ENCODE measurements around the gene TRIM69. TPM values are rescaled to one million over a fixed set of nuclear protein-coding genes. Genes with fewer than 3 reads are reported as not detected.
"Not testable (repeated sequence)": the region's sequence is repeated elsewhere in the genome, so short reads cannot be mapped to it uniquely, and the experiment has no call there.

The TRIM69 gene
- total and polyA plus RNA-seq, 4 experiments from 2014 or later: 25.8 to 42.0 (median 39.4) TPM

- Mint-ChIP-seq H3K9me3 (no peaks in the 10 kb centered on the region), H3K4me1 (peaks cover 0 to 3% (median 0%) of the 10 kb centered on the region in 4 donors), H3K27me3 (no peaks in the 10 kb centered on the region), H3K36me3 (peaks cover 2 to 5% of the 10 kb centered on the region in 2 donors), H3K4me3 (no peak overlapping the region), H3K27ac (no peak overlapping the region)
- Histone ChIP-seq H3K4me3 (ENCODE audit: low read length in 2 of 2) (no peak overlapping the region), H3K4me1 (ENCODE audit: insufficient read depth, low read length) (no peaks in the 10 kb centered on the region), H3K27ac (ENCODE audit: low read depth, low read length) (no peak overlapping the region), H3K9me3 (ENCODE audit: control insufficient read depth in 1 of 2, low read length in 2 of 2) (no peaks in the 10 kb centered on the region), H3K36me3 (ENCODE audit: insufficient read depth, low read length) (no peaks in the 10 kb centered on the region), H3K27me3 (ENCODE audit: insufficient read depth, low read length) (no peaks in the 10 kb centered on the region)
- DNase-seq: no peak
- CTCF ChIA-PET (ENCODE audit: partially characterized antibody): no interaction called here
- intact Hi-C loops (cut with micrococcal nuclease): no loop called here
- POLR2A ChIA-PET (ENCODE audit: partially characterized antibody): no interaction called here
Observed at GRCh38 chr15:44763187-44763586, 26.9 kb downstream of the TRIM69 start.

GRCh38 chr15:44763848-44764247 is 27.5 kb downstream of the TRIM69 start:
- no peaks in the 10 kb centered on the region for H3K27me3 ChIP-seq (ENCODE audit: insufficient read depth, low read length)
- no peak overlapping the region for H3K4me3 ChIP-seq (ENCODE audit: low read length in 2 of 2)
- Mint-ChIP-seq H3K4me1 (peaks cover 0 to 3% (median 0%) of the 10 kb centered on the region in 4 donors), H3K36me3 (peaks cover 2 to 5% of the 10 kb centered on the region in 2 donors), H3K4me3 (no peak overlapping the region), H3K9me3 (no peaks in the 10 kb centered on the region), H3K27ac (no peak overlapping the region), H3K27me3 (no peaks in the 10 kb centered on the region)
- H3K27ac ChIP-seq (ENCODE audit: low read depth, low read length): no peak overlapping the region
- POLR2A ChIA-PET (ENCODE audit: partially characterized antibody): no interaction called here
- no peak for DNase-seq
- H3K9me3 ChIP-seq (ENCODE audit: control insufficient read depth in 1 of 2, low read length in 2 of 2): no peaks in the 10 kb centered on the region
- CTCF ChIA-PET (ENCODE audit: partially characterized antibody): no interaction called here
- intact Hi-C loops (cut with micrococcal nuclease): no loop called here
- H3K36me3 ChIP-seq (ENCODE audit: insufficient read depth, low read length): no peaks in the 10 kb centered on the region
- H3K4me1 ChIP-seq (ENCODE audit: insufficient read depth, low read length): no peaks in the 10 kb centered on the region

- DNase-seq: no peak
- Histone ChIP-seq H3K4me3 (ENCODE audit: low read length in 2 of 2) (no peak overlapping the region), H3K9me3 (ENCODE audit: control insufficient read depth in 1 of 2, low read length in 2 of 2) (no peaks in the 10 kb centered on the region), H3K27me3 (ENCODE audit: insufficient read depth, low read length) (no peaks in the 10 kb centered on the region), H3K27ac (ENCODE audit: low read depth, low read length) (no peak overlapping the region), H3K36me3 (ENCODE audit: insufficient read depth, low read length) (no peaks in the 10 kb centered on the region), H3K4me1 (ENCODE audit: insufficient read depth, low read length) (no peaks in the 10 kb centered on the region)
- intact Hi-C loops (cut with micrococcal nuclease): no loop called here
- H3K9me3 Mint-ChIP-seq: peaks cover 0 to 8% (median 2%) of the 10 kb centered on the region in 8 donors
- H3K27ac Mint-ChIP-seq: no peak overlapping the region
- no peak overlapping the region for H3K4me3 Mint-ChIP-seq
- H3K36me3 Mint-ChIP-seq: peaks cover 4 to 5% of the 10 kb centered on the region in 2 donors
- ChIA-PET CTCF (ENCODE audit: partially characterized antibody) (interaction anchor here (0.9 to 2.2 kb wide), 3 partner anchors 9 to 181 kb away, joined by 3 to 5 read pairs (median 3); no protein-coding TSS in a partner anchor), POLR2A (ENCODE audit: partially characterized antibody) (no interaction called here)
- H3K27me3 Mint-ChIP-seq: no peaks in the 10 kb centered on the region
- H3K4me1 Mint-ChIP-seq: no peaks in the 10 kb centered on the region
Observed at GRCh38 chr15:44765036-44765435, 28.7 kb downstream of the TRIM69 start.

GRCh38 chr15:44769521-44769920 is 33.2 kb downstream of the TRIM69 start:
- Histone ChIP-seq H3K4me1 (ENCODE audit: insufficient read depth, low read length) (no peaks in the 10 kb centered on the region), H3K9me3 (ENCODE audit: control insufficient read depth in 1 of 2, low read length in 2 of 2) (peaks cover 0 to 8% of the 10 kb centered on the region in 2 donors), H3K4me3 (ENCODE audit: low read length in 2 of 2) (no peak overlapping the region), H3K27me3 (ENCODE audit: insufficient read depth, low read length) (no peaks in the 10 kb centered on the region), H3K36me3 (ENCODE audit: insufficient read depth, low read length) (no peaks in the 10 kb centered on the region), H3K27ac (ENCODE audit: low read depth, low read length) (no peak overlapping the region)
- intact Hi-C loops (cut with micrococcal nuclease): no loop called here
- H3K4me3 Mint-ChIP-seq: no peak overlapping the region
- peaks cover 19 to 27% of the 10 kb centered on the region in 2 donors for H3K36me3 Mint-ChIP-seq
- ChIA-PET POLR2A (ENCODE audit: partially characterized antibody) (no interaction called here), CTCF (ENCODE audit: partially characterized antibody) (interaction anchor here (0.6 to 1.8 kb wide), 3 partner anchors 83 to 190 kb away, joined by 3 to 7 read pairs (median 3); no protein-coding TSS in a partner anchor)
- H3K27ac Mint-ChIP-seq: no peak overlapping the region
- no peaks in the 10 kb centered on the region for H3K27me3 Mint-ChIP-seq
- H3K4me1 Mint-ChIP-seq: peaks cover 0 to 2% (median 0%) of the 10 kb centered on the region in 4 donors
- peaks cover 6 to 30% (median 24%) of the 10 kb centered on the region in 8 donors for H3K9me3 Mint-ChIP-seq
- DNase-seq: no peak

GRCh38 chr15:44770715-44771114 is 34.4 kb downstream of the TRIM69 start:
- H3K36me3 ChIP-seq (ENCODE audit: insufficient read depth, low read length); H3K27me3 ChIP-seq (ENCODE audit: insufficient read depth, low read length); H3K27ac ChIP-seq (ENCODE audit: low read depth, low read length); H3K4me1 Mint-ChIP-seq; H3K9me3 ChIP-seq (ENCODE audit: control insufficient read depth in 1 of 2, low read length in 2 of 2); intact Hi-C loops (cut with micrococcal nuclease); H3K4me1 ChIP-seq (ENCODE audit: insufficient read depth, low read length); H3K4me3 ChIP-seq (ENCODE audit: low read length in 2 of 2); DNase-seq; H3K27me3 Mint-ChIP-seq; H3K4me3 Mint-ChIP-seq; POLR2A ChIA-PET (ENCODE audit: partially characterized antibody); H3K27ac Mint-ChIP-seq; CTCF ChIA-PET (ENCODE audit: partially characterized antibody): not testable (repeated sequence)
- Mint-ChIP-seq H3K9me3 (peaks cover 6 to 30% (median 24%) of the 10 kb centered on the region in 8 donors), H3K36me3 (peaks cover 19 to 27% of the 10 kb centered on the region in 2 donors)

GRCh38 chr15:44775953-44776352 is 39.6 kb downstream of the TRIM69 start:
- Histone ChIP-seq H3K4me3 (ENCODE audit: low read length in 2 of 2) (no peak overlapping the region), H3K36me3 (ENCODE audit: insufficient read depth, low read length) (no peaks in the 10 kb centered on the region), H3K4me1 (ENCODE audit: insufficient read depth, low read length) (no peaks in the 10 kb centered on the region), H3K9me3 (ENCODE audit: control insufficient read depth in 1 of 2, low read length in 2 of 2) (peaks cover 0 to 8% of the 10 kb centered on the region in 2 donors), H3K27ac (ENCODE audit: low read depth, low read length) (no peak overlapping the region), H3K27me3 (ENCODE audit: insufficient read depth, low read length) (no peaks in the 10 kb centered on the region)
- no peak overlapping the region for H3K27ac Mint-ChIP-seq
- no peaks in the 10 kb centered on the region for H3K27me3 Mint-ChIP-seq
- peaks cover 11 to 15% of the 10 kb centered on the region in 2 donors for H3K36me3 Mint-ChIP-seq
- intact Hi-C loops (cut with micrococcal nuclease): no loop called here
- H3K4me1 Mint-ChIP-seq: peaks cover 0 to 2% (median 0%) of the 10 kb centered on the region in 4 donors
- H3K9me3 Mint-ChIP-seq: peaks cover 6 to 19% (median 13%) of the 10 kb centered on the region in 8 donors
- CTCF ChIA-PET (ENCODE audit: partially characterized antibody): no interaction called here
- H3K4me3 Mint-ChIP-seq: no peak overlapping the region
- POLR2A ChIA-PET (ENCODE audit: partially characterized antibody): interaction anchor here (0.6 to 1.2 kb wide), 2 partner anchors 65 to 129 kb away, joined by 3 to 4 read pairs; partner anchors contain the start of genes B2M and PATL2
- DNase-seq: no peak

- H3K36me3 Mint-ChIP-seq: peaks cover 0 to 4% of the 10 kb centered on the region in 2 donors
- Histone ChIP-seq H3K4me1 (ENCODE audit: insufficient read depth, low read length) (peaks cover 7% of the 10 kb centered on the region), H3K9me3 (ENCODE audit: control insufficient read depth in 1 of 2, low read length in 2 of 2) (no peaks in the 10 kb centered on the region), H3K27me3 (ENCODE audit: insufficient read depth, low read length) (no peaks in the 10 kb centered on the region), H3K36me3 (ENCODE audit: insufficient read depth, low read length) (no peaks in the 10 kb centered on the region), H3K27ac (ENCODE audit: low read depth, low read length) (no peak overlapping the region), H3K4me3 (ENCODE audit: low read length in 2 of 2) (no peak overlapping the region)
- intact Hi-C loops (cut with micrococcal nuclease): no loop called here
- peaks cover 3 to 9% (median 6%) of the 10 kb centered on the region in 4 donors for H3K4me1 Mint-ChIP-seq
- DNase-seq: no peak
- no peaks in the 10 kb centered on the region for H3K9me3 Mint-ChIP-seq
- CTCF ChIA-PET (ENCODE audit: partially characterized antibody): no interaction called here
- H3K4me3 Mint-ChIP-seq: no peak overlapping the region
- H3K27me3 Mint-ChIP-seq: no peaks in the 10 kb centered on the region
- H3K27ac Mint-ChIP-seq: no peak overlapping the region
- POLR2A ChIA-PET (ENCODE audit: partially characterized antibody): no interaction called here
Observed at GRCh38 chr15:44779761-44780160, 43.4 kb downstream of the TRIM69 start.
